ENCODE results near the gene KLK4. TPM values are rescaled to one million over a fixed set of nuclear protein-coding genes. Genes with fewer than 3 reads are reported as not detected.

KLK4 gene
- total and polyA plus RNA-seq, 10 of the 15 experiments (the other 5 are each of a cell fraction or from before 2014, with no cell fraction given), result 0.06 to 0.31 TPM; not detected in 8

DNA sequence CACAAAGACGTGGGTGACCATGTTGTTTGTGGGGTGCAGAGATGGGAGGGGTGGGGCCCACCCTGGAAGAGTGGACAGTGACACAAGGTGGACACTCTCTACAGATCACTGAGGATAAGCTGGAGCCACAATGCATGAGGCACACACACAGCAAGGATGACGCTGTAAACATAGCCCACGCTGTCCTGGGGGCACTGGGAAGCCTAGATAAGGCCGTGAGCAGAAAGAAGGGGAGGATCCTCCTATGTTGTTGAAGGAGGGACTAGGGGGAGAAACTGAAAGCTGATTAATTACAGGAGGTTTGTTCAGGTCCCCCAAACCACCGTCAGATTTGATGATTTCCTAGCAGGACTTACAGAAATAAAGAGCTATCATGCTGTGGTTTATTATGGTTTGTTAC lies 32.3 kb downstream of the KLK4 start:
- 0 out of 2 replicates have a peak overlapping the region, but pooled peaks have one; percentile 13 for H3K4me2 ChIP-seq (ENCODE audit: control insufficient read depth, insufficient read depth)
- RAD21 ChIA-PET (ENCODE audit: unreplicated experiment), result no interaction called here
- no peak overlapping the region for H3K27ac ChIP-seq (ENCODE audit: control insufficient read depth, insufficient read depth)
- ATAC-seq, result no peak; the same call in 2 of the 3 replicates
- H3K4me3 ChIP-seq, result no peak overlapping the region
- intact Hi-C loops (cut with micrococcal nuclease; ENCODE audit: unreplicated experiment), result no loop called here
- H3K9ac ChIP-seq (ENCODE audit: control insufficient read depth, insufficient read depth, low read length), result no peak overlapping the region
- 37% methylated on average over 5 of the region's 5 CpGs for WGBS (ENCODE audit: insufficient coverage, insufficient replicate concordance, low lambda C conversion rate, missing lambda C conversion rate)
- no peak for DNase-seq (ENCODE audit: low read depth, low spot score)
- TF ChIP-seq BRCA1 (IDR thresholded peaks at IDR 0.05; ENCODE audit: low read depth, low read length) (no peak), ZNF384 (IDR thresholded peaks at IDR 0.05; ENCODE audit: borderline replicate concordance, low read depth, low read length) (no peak), JUNB (IDR thresholded peaks at IDR 0.05) (no peak), NFIC (IDR thresholded peaks at IDR 0.05; ENCODE audit: low read depth, low read length) (no peak), ZBTB40 (IDR thresholded peaks at IDR 0.05; ENCODE audit: borderline replicate concordance) (no peak), YBX1 (IDR thresholded peaks at IDR 0.05) (no peak), SUZ12 (IDR thresholded peaks at IDR 0.05; ENCODE audit: unreplicated experiment) (no peak), WRNIP1 (IDR thresholded peaks at IDR 0.05; ENCODE audit: borderline replicate concordance, low read depth, low read length) (no peak), LARP7 (IDR thresholded peaks at IDR 0.05) (no peak), NR2C1 (IDR thresholded peaks at IDR 0.05) (no peak)
- TF ChIP-seq, protein P1, sequence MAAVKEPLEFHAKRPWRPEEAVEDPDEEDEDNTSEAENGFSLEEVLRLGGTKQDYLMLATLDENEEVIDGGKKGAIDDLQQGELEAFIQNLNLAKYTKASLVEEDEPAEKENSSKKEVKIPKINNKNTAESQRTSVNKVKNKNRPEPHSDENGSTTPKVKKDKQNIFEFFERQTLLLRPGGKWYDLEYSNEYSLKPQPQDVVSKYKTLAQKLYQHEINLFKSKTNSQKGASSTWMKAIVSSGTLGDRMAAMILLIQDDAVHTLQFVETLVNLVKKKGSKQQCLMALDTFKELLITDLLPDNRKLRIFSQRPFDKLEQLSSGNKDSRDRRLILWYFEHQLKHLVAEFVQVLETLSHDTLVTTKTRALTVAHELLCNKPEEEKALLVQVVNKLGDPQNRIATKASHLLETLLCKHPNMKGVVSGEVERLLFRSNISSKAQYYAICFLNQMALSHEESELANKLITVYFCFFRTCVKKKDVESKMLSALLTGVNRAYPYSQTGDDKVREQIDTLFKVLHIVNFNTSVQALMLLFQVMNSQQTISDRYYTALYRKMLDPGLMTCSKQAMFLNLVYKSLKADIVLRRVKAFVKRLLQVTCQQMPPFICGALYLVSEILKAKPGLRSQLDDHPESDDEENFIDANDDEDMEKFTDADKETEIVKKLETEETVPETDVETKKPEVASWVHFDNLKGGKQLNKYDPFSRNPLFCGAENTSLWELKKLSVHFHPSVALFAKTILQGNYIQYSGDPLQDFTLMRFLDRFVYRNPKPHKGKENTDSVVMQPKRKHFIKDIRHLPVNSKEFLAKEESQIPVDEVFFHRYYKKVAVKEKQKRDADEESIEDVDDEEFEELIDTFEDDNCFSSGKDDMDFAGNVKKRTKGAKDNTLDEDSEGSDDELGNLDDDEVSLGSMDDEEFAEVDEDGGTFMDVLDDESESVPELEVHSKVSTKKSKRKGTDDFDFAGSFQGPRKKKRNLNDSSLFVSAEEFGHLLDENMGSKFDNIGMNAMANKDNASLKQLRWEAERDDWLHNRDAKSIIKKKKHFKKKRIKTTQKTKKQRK (IDR thresholded peaks at IDR 0.05; ENCODE audit: low read depth, low read length), result no peak
- no peaks in the 10 kb centered on the region for H3K9me3 ChIP-seq (replicated peaks; ENCODE audit: control insufficient read depth, insufficient read depth, low read length)
- no peak for FAIRE-seq
- H4K20me1 ChIP-seq (ENCODE audit: control insufficient read depth, insufficient read depth), result no peaks in the 10 kb centered on the region
- POLR2A ChIA-PET, result no interaction called here
- BruUV-seq (replicated peaks), result no TSS peak
- no peaks in the 10 kb centered on the region for H3K79me2 ChIP-seq (ENCODE audit: control insufficient read depth, insufficient read depth, low read length)
- SMC1A ChIA-PET (ENCODE audit: uncharacterized antibody, unreplicated experiment), result interaction anchor here (0.8 to 1.2 kb wide), 3 partner anchors 9 to 27 kb away, joined by 3 read pairs; no protein-coding TSS in a partner anchor
- no peak overlapping the region; the same call in 1 of the 2 replicates for H2AFZ ChIP-seq (ENCODE audit: control insufficient read depth, low read depth, low read length)
- CTCF ChIA-PET, result interaction anchor here (0.8 to 2.0 kb wide), 4 partner anchors 8 to 43 kb away, joined by 3 to 8 read pairs (median 3); no protein-coding TSS in a partner anchor
- H3K4me1 ChIP-seq (ENCODE audit: control insufficient read depth, insufficient read depth, low read length), result peaks cover 25% of the 10 kb centered on the region
- in situ Hi-C loops (cut with MboI), result no loop called here
- no peaks in the 10 kb centered on the region for H3K36me3 ChIP-seq (ENCODE audit: control insufficient read depth in 2 of 2, insufficient read depth in 2 of 2, low read length in 1 of 2)
- H3K27me3 ChIP-seq (replicated peaks in 1 of 2; ENCODE audit: control insufficient read depth in 2 of 2, insufficient read depth in 2 of 2, low read length in 1 of 2), result no peaks in the 10 kb centered on the region

Measured in GM12878 (cell line).